Hematopoietic multipotent progenitor cell treated with erythropoietin and hydrocortisone succinate and interleukin-3 and kit ligand, for 6 days (in vitro differentiated cells): ENCODE measurements around the gene OR6Y1.

ENCODE experiments used
- DNase-seq: peaks from one replicate; pipeline ENCODE4 v3.0.0-alpha.2; 2015

The OR6Y1 gene

GRCh38 chr1:158554352-158554751, at the start of gene OR6Y1:
TSS of gene OR6Y1 (minus strand) at chr1:158554405. CDS start at chr1:158548105, 6,300 bp downstream.
- no peak for DNase-seq

- DNase-seq = no peak
Observed at GRCh38 chr1:158600735-158601134, 46.5 kb upstream of the OR6Y1 start.

GRCh38 chr1:158586942-158587341, 32.7 kb upstream of the OR6Y1 start:
- DNase-seq = no peak

- no peak for DNase-seq
Observed at GRCh38 chr1:158583962-158584361, 29.8 kb upstream of the OR6Y1 start.

- no peak for DNase-seq
Observed at GRCh38 chr1:158579733-158580132, 25.5 kb upstream of the OR6Y1 start, which contains the start of gene OR10X1. TSS of gene OR10X1 (minus strand) at chr1:158579899. CDS start at chr1:158579899, 0 bp downstream.

- DNase-seq = no peak
Observed at GRCh38 chr1:158577561-158577960, 23.4 kb upstream of the OR6Y1 start.

GRCh38 chr1:158572226-158572625, 18.0 kb upstream of the OR6Y1 start:
- DNase-seq = no peak

- DNase-seq = no peak
Observed at GRCh38 chr1:158570480-158570879, 16.3 kb upstream of the OR6Y1 start, which contains the start of gene OR6P1. TSS of gene OR6P1 (minus strand) at chr1:158570580. CDS start at chr1:158563604, 6,976 bp downstream.

- DNase-seq = peak; percentile 34
Observed at GRCh38 chr1:158564608-158565007, 10.4 kb upstream of the OR6Y1 start.

GRCh38 chr1:158563853-158564252, 9.6 kb upstream of the OR6Y1 start:
- no peak for DNase-seq

- no peak for DNase-seq
Observed at GRCh38 chr1:158559696-158560095, 5.5 kb upstream of the OR6Y1 start.

- no peak for DNase-seq
Observed at GRCh38 chr1:158552296-158552695, 1.9 kb downstream of the OR6Y1 start.

- no peak for DNase-seq
Observed at GRCh38 chr1:158547533-158547932, 6.7 kb downstream of the OR6Y1 start.

GRCh38 chr1:158537609-158538008, 16.6 kb downstream of the OR6Y1 start:
- DNase-seq = no peak

- no peak for DNase-seq
Observed at GRCh38 chr1:158534496-158534895, 19.7 kb downstream of the OR6Y1 start.

- DNase-seq = peak; percentile 45
Observed at GRCh38 chr1:158527190-158527815, 26.9 kb downstream of the OR6Y1 start.

- no peak for DNase-seq
Observed at GRCh38 chr1:158521666-158522058, 32.5 kb downstream of the OR6Y1 start.

- no peak for DNase-seq
Observed at GRCh38 chr1:158520955-158521665, 33.1 kb downstream of the OR6Y1 start.

- DNase-seq = no peak
Observed at GRCh38 chr1:158520021-158520420, 34.2 kb downstream of the OR6Y1 start.

- no peak for DNase-seq
Observed at GRCh38 chr1:158516966-158517365, 37.2 kb downstream of the OR6Y1 start.

- DNase-seq = peak; percentile 27
Observed at GRCh38 chr1:158509471-158510156, 44.6 kb downstream of the OR6Y1 start.

- no peak for DNase-seq
Observed at GRCh38 chr1:158507511-158507910, 46.7 kb downstream of the OR6Y1 start.

GRCh38 chr1:158506369-158506987, 47.7 kb downstream of the OR6Y1 start:
- DNase-seq = peak; percentile 67
